HEK293 (cell line): ENCODE data around the gene BORCS8.

ENCODE experiments used
- BCL11A ChIP-seq: fragments of 450-650 bp; formaldehyde crosslinking; IDR thresholded peaks from 2 replicates; pipeline ENCODE4 v1.5.1; 2016; ENCODE audit warnings: low read depth, missing biosample characterization, missing genetic modification characterization
- HOXD13 ChIP-seq: sonication (generic); formaldehyde crosslinking; IDR thresholded peaks from 2 replicates; pipeline ENCODE4 v1.8.0; 2022; ENCODE audit warnings: missing genetic modification reagents, borderline replicate concordance
- YY1 ChIP-seq: fragments of 450-650 bp; formaldehyde crosslinking; IDR thresholded peaks from 2 replicates; pipeline ENCODE4 v1.5.1; 2018; ENCODE audit warnings: missing biosample characterization, missing genetic modification characterization
- ZBTB8A ChIP-seq: fragments of 450-650 bp; formaldehyde crosslinking; IDR thresholded peaks from 2 replicates; pipeline ENCODE4 v1.5.1; 2016; ENCODE audit warnings: missing biosample characterization, missing genetic modification characterization
- ZFP41 ChIP-seq: fragments of 450-650 bp; formaldehyde crosslinking; IDR thresholded peaks from 2 replicates; pipeline ENCODE4 v1.5.1; 2016; ENCODE audit warnings: missing biosample characterization, missing genetic modification characterization, borderline replicate concordance
- ZNF239 ChIP-seq: fragments of 450-650 bp; formaldehyde crosslinking; IDR thresholded peaks from 2 replicates; pipeline ENCODE4 v1.5.1; 2016; ENCODE audit warnings: missing biosample characterization, missing genetic modification characterization
- ZNF292 ChIP-seq: fragments of 450-650 bp; formaldehyde crosslinking; IDR thresholded peaks from 2 replicates; pipeline ENCODE4 v1.5.1; 2016; ENCODE audit warnings: low read depth, missing biosample characterization, missing genetic modification characterization, borderline replicate concordance
- ZNF404 ChIP-seq: fragments of 450-650 bp; formaldehyde crosslinking; IDR thresholded peaks from 2 replicates; pipeline ENCODE4 v1.5.1; 2017; ENCODE audit warnings: missing biosample characterization, missing genetic modification characterization
- ZNF501 ChIP-seq: fragments of 450-650 bp; formaldehyde crosslinking; IDR thresholded peaks from 2 replicates; pipeline ENCODE4 v1.5.1; 2016; ENCODE audit warnings: missing biosample characterization, missing genetic modification characterization
- ZNF658 ChIP-seq: fragments of 450-650 bp; formaldehyde crosslinking; IDR thresholded peaks from 2 replicates; pipeline ENCODE4; 2016; ENCODE audit warnings: missing biosample characterization, missing genetic modification characterization
- ZNF843 ChIP-seq: fragments of 450-650 bp; formaldehyde crosslinking; IDR thresholded peaks from 2 replicates; pipeline ENCODE4 v1.5.1; 2016; ENCODE audit warnings: missing biosample characterization, missing genetic modification characterization
- TF ChIP-seq, protein P1 (sequence below): fragments of 450-650 bp; formaldehyde crosslinking; IDR thresholded peaks from 2 replicates; pipeline ENCODE4 v1.5.1; 2016; ENCODE audit warnings: missing biosample characterization, missing genetic modification characterization
- TF ChIP-seq, protein P2 (sequence below): fragments of 450-650 bp; formaldehyde crosslinking; IDR thresholded peaks from 2 replicates; pipeline ENCODE4 v1.5.1; 2016; ENCODE audit warnings: missing biosample characterization, missing genetic modification characterization

DNA sequence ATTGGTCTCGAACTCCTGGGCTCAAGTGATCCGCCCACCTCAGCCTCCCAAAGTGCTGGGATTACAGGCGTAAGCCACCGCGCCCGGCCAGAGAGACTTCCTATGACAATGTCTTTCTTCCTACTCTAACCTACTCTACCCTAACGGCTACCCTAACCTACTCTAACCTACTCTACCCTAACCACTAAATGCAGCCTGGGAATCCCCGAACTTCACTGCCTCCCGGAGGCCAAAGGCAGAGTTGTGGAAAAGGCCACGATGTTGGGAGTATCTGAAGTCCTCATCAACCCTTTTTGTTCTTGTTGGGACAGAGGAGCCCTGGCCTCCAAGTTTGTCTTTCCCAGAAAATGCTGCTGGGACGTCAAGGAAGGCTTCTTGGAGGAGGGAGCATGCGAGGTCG lies 12.2 kb upstream of the BORCS8 start:
- TF ChIP-seq ZBTB8A (tag by site-specific recombination): no peak
- TF ChIP-seq, protein P1, sequence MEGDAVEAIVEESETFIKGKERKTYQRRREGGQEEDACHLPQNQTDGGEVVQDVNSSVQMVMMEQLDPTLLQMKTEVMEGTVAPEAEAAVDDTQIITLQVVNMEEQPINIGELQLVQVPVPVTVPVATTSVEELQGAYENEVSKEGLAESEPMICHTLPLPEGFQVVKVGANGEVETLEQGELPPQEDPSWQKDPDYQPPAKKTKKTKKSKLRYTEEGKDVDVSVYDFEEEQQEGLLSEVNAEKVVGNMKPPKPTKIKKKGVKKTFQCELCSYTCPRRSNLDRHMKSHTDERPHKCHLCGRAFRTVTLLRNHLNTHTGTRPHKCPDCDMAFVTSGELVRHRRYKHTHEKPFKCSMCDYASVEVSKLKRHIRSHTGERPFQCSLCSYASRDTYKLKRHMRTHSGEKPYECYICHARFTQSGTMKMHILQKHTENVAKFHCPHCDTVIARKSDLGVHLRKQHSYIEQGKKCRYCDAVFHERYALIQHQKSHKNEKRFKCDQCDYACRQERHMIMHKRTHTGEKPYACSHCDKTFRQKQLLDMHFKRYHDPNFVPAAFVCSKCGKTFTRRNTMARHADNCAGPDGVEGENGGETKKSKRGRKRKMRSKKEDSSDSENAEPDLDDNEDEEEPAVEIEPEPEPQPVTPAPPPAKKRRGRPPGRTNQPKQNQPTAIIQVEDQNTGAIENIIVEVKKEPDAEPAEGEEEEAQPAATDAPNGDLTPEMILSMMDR (tag by site-specific recombination): no peak
- TF ChIP-seq YY1 (tag by site-specific recombination): no peak
- TF ChIP-seq ZNF292 (tag by site-specific recombination): no peak
- no peak for TF ChIP-seq ZFP41
- TF ChIP-seq ZNF658 (tag by site-specific recombination): no peak
- TF ChIP-seq ZNF404 (tag by site-specific recombination): no peak
- TF ChIP-seq, protein P2, sequence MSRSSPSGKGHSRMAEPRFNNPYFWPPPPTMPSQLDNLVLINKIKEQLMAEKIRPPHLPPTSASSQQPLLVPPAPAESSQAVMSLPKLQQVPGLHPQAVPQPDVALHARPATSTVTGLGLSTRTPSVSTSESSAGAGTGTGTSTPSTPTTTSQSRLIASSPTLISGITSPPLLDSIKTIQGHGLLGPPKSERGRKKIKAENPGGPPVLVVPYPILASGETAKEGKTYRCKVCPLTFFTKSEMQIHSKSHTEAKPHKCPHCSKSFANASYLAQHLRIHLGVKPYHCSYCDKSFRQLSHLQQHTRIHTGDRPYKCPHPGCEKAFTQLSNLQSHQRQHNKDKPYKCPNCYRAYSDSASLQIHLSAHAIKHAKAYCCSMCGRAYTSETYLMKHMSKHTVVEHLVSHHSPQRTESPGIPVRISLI (tag by site-specific recombination): no peak
- TF ChIP-seq BCL11A (tag by site-specific recombination): no peak
- TF ChIP-seq HOXD13: no peak
- no peak for TF ChIP-seq ZNF501 (tag by site-specific recombination)
- no peak for TF ChIP-seq ZNF843 (tag by site-specific recombination)
- TF ChIP-seq ZNF239 (tag by site-specific recombination): no peak
